Upper lobe of left lung (tissue), 4 donors: ENCODE measurements around the gene BCO1.

Experiments
- EP300 ChIP-seq, 4 donors: sonication (generic); formaldehyde crosslinking; IDR thresholded peaks; one replicate each; pipeline ENCODE4 v1.5.1; 2017; ENCODE audit warnings: antibody characterized with exemption in 4 of 4, control low read depth in 2 of 4
- POLR2A ChIP-seq, 4 donors: fragments of 450-650 bp; IDR thresholded peaks; one replicate each; pipeline ENCODE4 v1.5.1; 2016 to 2017; ENCODE audit warnings: antibody characterized with exemption in 4 of 4, mild to moderate bottlenecking in 2 of 4
- TF ChIP-seq, protein P1 (sequence below), 6 experiments: fragments of 450-650 bp in 4 of 6; fragments of 200-600 bp in 2 of 6; sonication (generic) in 2 of 6; IDR thresholded peaks; one replicate each; pipeline ENCODE4 v1.5.1; 2016 to 2019; ENCODE audit warnings: antibody characterized with exemption in 6 of 6

DNA sequence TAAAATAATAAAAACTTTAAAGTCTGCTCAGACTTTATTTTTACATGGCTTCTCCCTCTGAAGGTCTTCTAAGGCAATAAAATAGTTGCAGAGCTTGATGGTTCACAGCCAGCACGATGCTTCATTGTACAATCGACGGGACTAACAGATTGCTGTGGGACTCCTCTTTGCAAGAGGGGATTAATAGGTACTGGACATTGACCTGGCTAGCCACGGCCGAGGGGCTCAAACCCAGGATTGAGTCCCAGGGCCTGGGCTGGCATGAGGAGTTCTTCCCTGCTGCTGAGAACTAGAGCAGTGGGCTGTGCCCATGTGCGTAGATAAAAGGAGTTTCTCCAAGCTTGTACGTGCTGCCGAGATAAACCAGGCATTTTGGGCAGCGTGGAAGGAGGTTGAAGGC lies 52.6 kb downstream of the BCO1 start:
- TF ChIP-seq POLR2A (IDR thresholded peaks at IDR 0.05) = no peak
- no peak for TF ChIP-seq EP300 (IDR thresholded peaks at IDR 0.05)
- TF ChIP-seq, protein P1, sequence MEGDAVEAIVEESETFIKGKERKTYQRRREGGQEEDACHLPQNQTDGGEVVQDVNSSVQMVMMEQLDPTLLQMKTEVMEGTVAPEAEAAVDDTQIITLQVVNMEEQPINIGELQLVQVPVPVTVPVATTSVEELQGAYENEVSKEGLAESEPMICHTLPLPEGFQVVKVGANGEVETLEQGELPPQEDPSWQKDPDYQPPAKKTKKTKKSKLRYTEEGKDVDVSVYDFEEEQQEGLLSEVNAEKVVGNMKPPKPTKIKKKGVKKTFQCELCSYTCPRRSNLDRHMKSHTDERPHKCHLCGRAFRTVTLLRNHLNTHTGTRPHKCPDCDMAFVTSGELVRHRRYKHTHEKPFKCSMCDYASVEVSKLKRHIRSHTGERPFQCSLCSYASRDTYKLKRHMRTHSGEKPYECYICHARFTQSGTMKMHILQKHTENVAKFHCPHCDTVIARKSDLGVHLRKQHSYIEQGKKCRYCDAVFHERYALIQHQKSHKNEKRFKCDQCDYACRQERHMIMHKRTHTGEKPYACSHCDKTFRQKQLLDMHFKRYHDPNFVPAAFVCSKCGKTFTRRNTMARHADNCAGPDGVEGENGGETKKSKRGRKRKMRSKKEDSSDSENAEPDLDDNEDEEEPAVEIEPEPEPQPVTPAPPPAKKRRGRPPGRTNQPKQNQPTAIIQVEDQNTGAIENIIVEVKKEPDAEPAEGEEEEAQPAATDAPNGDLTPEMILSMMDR (IDR thresholded peaks at IDR 0.05) = no peak
